Common myeloid progenitor, CD34-positive (primary cell): ENCODE data around the gene TMEM178A.

Experiments
- CTCF ChIA-PET: fragments of 350-600 bp; sonication (Branson Sonifier 250); formaldehyde crosslinking; loops from one replicate; lab custom pipeline; 2021; ENCODE audit warnings: antibody characterized with exemption; lab: Charles Lee
- POLR2A ChIA-PET: fragments of 350-600 bp; sonication (Branson Sonifier 250); formaldehyde crosslinking; loops from one replicate; lab custom pipeline; 2021; ENCODE audit warnings: antibody characterized with exemption; lab: Charles Lee
- DNase-seq, 3 donors: peaks; one replicate each; pipeline versions ENCODE4 v3.0.0 to v3.0.0-alpha.2; 2013
- H3K27ac ChIP-seq, 2 experiments: 1 replicate in 1 of 2; 2 replicates in 1 of 2; pipeline ENCODE4 v1.7.0; 2013; ENCODE audit warnings: inconsistent platforms in 2 of 2, low read length in 2 of 2, mild to moderate bottlenecking in 2 of 2, low read depth in 1 of 2, moderate library complexity in 1 of 2; ENCODE audit not compliant: severe bottlenecking in 2 of 2, insufficient read depth in 1 of 2, poor library complexity in 1 of 2
- H3K27me3 ChIP-seq, 5 experiments: replicated peaks in 2 of 5; 1 replicate in 3 of 5; 2 replicates in 2 of 5; pipeline versions ENCODE4 v1.6.1 to v1.7.0; 2013; ENCODE audit warnings: low read length in 4 of 5, mild to moderate bottlenecking in 2 of 5, moderate library complexity in 2 of 5, inconsistent platforms in 1 of 5; ENCODE audit not compliant: insufficient read depth in 5 of 5, control insufficient read depth in 4 of 5
- H3K36me3 ChIP-seq, 4 experiments: 1 replicate in 2 of 4; 2 replicates in 2 of 4; pipeline versions ENCODE4 v1.6.1 to v1.7.0; 2013; ENCODE audit warnings: low read length in 3 of 4, control low read depth in 1 of 4, mild to moderate bottlenecking in 1 of 4; ENCODE audit not compliant: control insufficient read depth in 4 of 4, insufficient read depth in 4 of 4
- H3K4me1 ChIP-seq, 4 experiments: 1 replicate in 3 of 4; 2 replicates in 1 of 4; pipeline versions ENCODE4 v1.6.1 to v1.7.1; 2013; ENCODE audit warnings: low read length in 3 of 4, mild to moderate bottlenecking in 3 of 4, control low read depth in 1 of 4, inconsistent platforms in 1 of 4, moderate library complexity in 1 of 4; ENCODE audit not compliant: control insufficient read depth in 4 of 4, insufficient read depth in 4 of 4; ENCODE audit errors: control extremely low read depth in 1 of 4
- H3K4me3 ChIP-seq, 7 experiments: 1 replicate in 4 of 7; 2 replicates in 3 of 7; pipeline versions ENCODE4 v1.5.1 to v1.7.0; 2013; ENCODE audit warnings: mild to moderate bottlenecking in 7 of 7, low read length in 6 of 7, moderate library complexity in 6 of 7, inconsistent platforms in 2 of 7, low read depth in 2 of 7, control low read depth in 1 of 7; ENCODE audit not compliant: insufficient read depth in 4 of 7, control insufficient read depth in 1 of 7; ENCODE audit errors: extremely low read depth in 1 of 7
- H3K9me3 ChIP-seq, 5 experiments: 1 replicate in 4 of 5; 2 replicates in 1 of 5; pipeline versions ENCODE4 v1.6.1 to v1.7.1; 2013; ENCODE audit warnings: low read length in 4 of 5, mild to moderate bottlenecking in 2 of 5, inconsistent platforms in 1 of 5, low read depth in 1 of 5, moderate library complexity in 1 of 5; ENCODE audit not compliant: control insufficient read depth in 4 of 5, insufficient read depth in 2 of 5; ENCODE audit errors: control extremely low read depth in 1 of 5
- WGBS: methylation state at CpG from one replicate; pipeline ENCODE4 v1.1.5; 2013; ENCODE audit not compliant: insufficient coverage; 5-methylcytosine and 5-hydroxymethylcytosine counted together

Gene TMEM178A

DNA sequence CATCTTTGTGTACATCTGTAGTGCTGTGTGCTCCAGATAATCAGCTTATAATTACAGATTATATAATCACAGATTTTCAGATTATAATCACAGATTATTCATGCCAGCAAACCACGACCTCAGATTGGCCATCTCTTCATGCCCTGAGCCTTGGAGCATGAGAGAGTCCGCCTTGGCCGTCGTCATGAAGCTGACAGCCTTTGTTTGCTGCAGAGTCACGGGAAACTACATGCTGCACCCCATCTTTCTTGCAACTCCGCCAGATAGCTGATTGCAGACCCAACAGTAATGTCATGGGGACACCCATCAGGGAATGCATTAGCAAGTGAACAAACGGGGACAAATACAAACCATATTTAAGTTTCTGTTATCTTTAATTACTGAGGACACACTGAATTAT, 7.3 kb downstream of the TMEM178A start:
- H3K27me3 ChIP-seq = peaks cover 0 to 15% (median 5%) of the 10 kb centered on the region in 5 experiments
- ChIA-PET POLR2A (no interaction called here), CTCF (interaction anchor here (1.1 kb wide), 1 partner anchor 14 kb away, joined by 3 read pairs; no protein-coding TSS in a partner anchor)
- H3K36me3 ChIP-seq = no peaks in the 10 kb centered on the region
- DNase-seq = no peak
- H3K4me3 ChIP-seq = no peak overlapping the region
- H3K9me3 ChIP-seq = peaks cover 0 to 2% (median 0%) of the 10 kb centered on the region in 5 experiments
- no peak overlapping the region for H3K27ac ChIP-seq
- no peaks in the 10 kb centered on the region for H3K4me1 ChIP-seq
- WGBS = 94% methylated on average over 6 of the region's 7 CpGs

DNA sequence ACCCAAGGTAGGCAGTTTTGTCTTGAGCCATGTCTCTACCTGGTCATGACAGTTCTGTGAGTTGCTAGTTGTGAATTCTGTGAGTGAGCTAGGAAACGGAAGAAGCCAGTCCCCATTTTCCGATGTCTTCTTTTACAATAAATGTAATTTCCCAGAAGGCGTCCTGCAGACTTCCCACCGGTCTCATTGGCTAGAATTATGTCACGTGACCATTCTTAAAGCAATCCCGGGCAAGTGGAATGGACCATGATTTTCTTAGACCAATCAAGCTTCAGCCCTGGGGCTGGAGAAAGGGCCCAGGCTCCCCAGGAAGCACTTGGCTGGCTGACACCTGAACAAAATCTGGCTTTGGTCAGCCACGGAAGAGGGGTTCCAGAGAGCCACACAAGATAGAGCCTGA, 10.6 kb downstream of the TMEM178A start:
- Histone ChIP-seq H3K4me3 (no peak overlapping the region), H3K4me1 (no peaks in the 10 kb centered on the region), H3K27ac (no peak overlapping the region), H3K27me3 (peaks cover 0 to 3% (median 0%) of the 10 kb centered on the region in 5 experiments), H3K9me3 (peaks cover 0 to 7% (median 2%) of the 10 kb centered on the region in 5 experiments), H3K36me3 (no peaks in the 10 kb centered on the region)
- DNase-seq = no peak
- 97% methylated on average over 6 of the region's 7 CpGs for WGBS
- POLR2A ChIA-PET = no interaction called here
- CTCF ChIA-PET = interaction anchor here (1.7 kb wide), 1 partner anchor 20 kb away, joined by 4 read pairs; no protein-coding TSS in a partner anchor

DNA sequence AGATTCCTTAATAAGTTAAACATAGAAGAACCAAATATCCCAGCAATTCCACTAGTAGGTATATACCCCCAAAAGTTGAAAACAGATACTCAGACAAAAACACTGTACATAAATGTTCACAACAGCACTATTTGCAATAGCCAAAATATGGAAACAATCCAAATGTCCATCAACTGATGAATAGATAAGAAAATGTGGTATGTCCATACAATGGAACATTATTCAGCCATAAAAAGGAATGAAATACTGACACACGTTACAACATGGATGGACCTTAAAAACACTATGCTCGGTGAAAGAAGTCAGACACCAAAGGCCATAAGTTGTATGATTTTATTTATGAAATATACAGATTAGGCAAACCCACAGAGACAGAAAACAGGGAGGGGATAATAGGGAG, 12.5 kb downstream of the TMEM178A start:
- DNase-seq = no peak
- no peaks in the 10 kb centered on the region for H3K27me3 ChIP-seq
- no peaks in the 10 kb centered on the region for H3K4me1 ChIP-seq
- no peaks in the 10 kb centered on the region for H3K36me3 ChIP-seq
- ChIA-PET CTCF (interaction anchor here (1.0 to 1.7 kb wide), 3 partner anchors 18 to 87 kb away, joined by 3 to 4 read pairs (median 3); no protein-coding TSS in a partner anchor), POLR2A (no interaction called here)
- no peak overlapping the region for H3K4me3 ChIP-seq
- peaks cover 0 to 7% (median 2%) of the 10 kb centered on the region in 5 experiments for H3K9me3 ChIP-seq
- 100% methylated on average over 2 of the region's 2 CpGs for WGBS
- no peak overlapping the region for H3K27ac ChIP-seq

DNA sequence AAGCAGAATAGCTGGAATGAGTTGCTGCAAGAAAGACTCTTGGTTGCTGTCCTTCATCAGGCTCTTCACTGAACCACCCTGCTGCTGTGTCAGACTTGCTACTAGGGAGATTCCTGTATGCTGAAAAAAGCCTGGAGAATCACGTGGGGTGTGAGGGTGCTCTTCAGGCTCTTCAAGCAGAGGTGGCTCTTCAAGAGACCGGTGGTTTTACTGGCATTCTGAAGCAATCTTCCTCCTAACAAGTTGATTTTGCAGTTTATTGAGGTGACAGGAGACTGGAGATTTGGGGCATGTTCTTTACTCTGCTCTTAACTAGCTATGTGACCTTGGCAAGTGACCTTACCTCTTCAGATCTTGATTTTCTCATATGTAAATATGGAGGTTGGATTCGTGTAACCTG, 14.1 kb downstream of the TMEM178A start:
- Histone ChIP-seq H3K36me3 (no peaks in the 10 kb centered on the region), H3K9me3 (peaks cover 0 to 7% (median 2%) of the 10 kb centered on the region in 5 experiments), H3K27ac (no peak overlapping the region), H3K4me1 (peaks cover 0 to 2% (median under 1%) of the 10 kb centered on the region in 4 experiments), H3K4me3 (no peak overlapping the region), H3K27me3 (no peaks in the 10 kb centered on the region)
- ChIA-PET POLR2A (no interaction called here), CTCF (interaction anchor here (0.6 kb wide), 1 partner anchor 155 kb away, joined by 4 read pairs; no protein-coding TSS in a partner anchor)
- 94% methylated on average over 2 of the region's 3 CpGs for WGBS
- DNase-seq = no peak

DNA sequence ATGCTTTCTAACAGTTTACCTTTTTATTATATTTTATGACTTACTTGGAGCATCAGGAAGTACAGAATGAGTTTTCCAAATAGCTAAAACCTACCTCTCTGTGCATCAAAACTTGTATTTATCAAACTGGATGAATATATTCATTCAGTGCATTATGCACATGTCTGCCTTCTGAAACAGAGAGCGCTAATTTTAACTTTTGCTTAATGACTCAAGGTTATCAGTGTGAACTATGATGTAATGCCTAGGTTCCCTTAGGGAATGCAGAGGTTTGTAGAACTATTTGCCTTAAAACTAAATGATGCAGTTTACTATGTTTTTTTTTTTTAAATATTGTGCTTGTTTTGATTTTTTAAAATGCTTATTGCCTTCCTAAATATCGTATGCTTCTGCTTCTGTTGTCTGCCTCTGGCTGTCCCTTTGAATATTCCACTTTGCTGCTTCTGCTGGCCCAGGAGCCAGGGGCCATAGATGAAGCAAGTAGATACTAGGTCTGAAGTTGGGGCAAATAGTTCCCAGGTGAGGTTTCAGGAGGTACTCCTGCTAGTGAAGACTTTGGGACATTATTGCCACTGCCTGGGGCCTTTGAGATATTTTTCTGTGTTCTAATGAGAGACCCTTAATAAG, 16.5 kb downstream of the TMEM178A start:
- Histone ChIP-seq H3K4me3 (no peak overlapping the region), H3K4me1 (peaks cover 0 to 9% (median 6%) of the 10 kb centered on the region in 4 experiments), H3K36me3 (no peaks in the 10 kb centered on the region), H3K9me3 (peaks cover 0 to 7% (median 2%) of the 10 kb centered on the region in 5 experiments), H3K27me3 (no peaks in the 10 kb centered on the region), H3K27ac (no peak overlapping the region)
- CTCF ChIA-PET = no interaction called here
- 100% methylated on average over 2 of the region's 2 CpGs for WGBS
- DNase-seq = no peak
- POLR2A ChIA-PET = no interaction called here

DNA sequence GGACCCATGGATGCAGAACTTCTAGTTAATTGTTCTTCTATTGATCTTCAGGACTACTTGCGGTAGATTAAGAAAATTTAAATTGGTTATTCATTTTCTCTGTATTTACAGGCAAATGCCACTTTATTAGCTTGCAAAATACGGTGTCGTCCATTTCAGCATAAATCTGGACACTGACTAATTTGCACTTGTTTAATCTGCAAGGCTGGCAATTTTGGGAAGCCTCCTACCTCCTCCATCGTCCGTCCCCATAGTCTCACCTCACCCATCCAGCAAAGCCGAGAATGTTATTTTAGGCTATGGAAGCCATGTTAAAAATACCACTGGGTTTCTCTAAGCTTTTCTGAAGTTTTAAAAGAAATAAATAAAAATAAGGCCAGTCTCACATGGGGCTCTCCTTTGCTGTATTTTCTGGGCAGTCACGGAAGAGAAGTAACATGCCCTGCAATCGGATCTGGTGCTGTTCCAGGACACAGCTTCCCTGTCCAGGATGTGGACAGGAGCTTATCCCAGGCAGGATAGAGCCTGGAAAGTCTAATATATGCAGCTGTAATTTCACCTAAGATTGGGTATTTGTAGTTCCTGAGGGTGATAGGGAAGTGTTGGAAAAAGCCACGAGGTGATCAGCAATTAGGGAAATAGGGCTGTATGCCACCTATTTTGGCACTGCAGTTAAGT, 17.4 kb downstream of the TMEM178A start:
- DNase-seq = no peak
- Histone ChIP-seq H3K4me1 (peaks cover 0 to 9% (median 6%) of the 10 kb centered on the region in 4 experiments), H3K27ac (no peak overlapping the region), H3K27me3 (no peaks in the 10 kb centered on the region), H3K36me3 (no peaks in the 10 kb centered on the region), H3K4me3 (no peak overlapping the region), H3K9me3 (peaks cover 0 to 3% (median 1%) of the 10 kb centered on the region in 5 experiments)
- ChIA-PET POLR2A (no interaction called here), CTCF (no interaction called here)
- 90% methylated on average over 8 of the region's 9 CpGs for WGBS

DNA sequence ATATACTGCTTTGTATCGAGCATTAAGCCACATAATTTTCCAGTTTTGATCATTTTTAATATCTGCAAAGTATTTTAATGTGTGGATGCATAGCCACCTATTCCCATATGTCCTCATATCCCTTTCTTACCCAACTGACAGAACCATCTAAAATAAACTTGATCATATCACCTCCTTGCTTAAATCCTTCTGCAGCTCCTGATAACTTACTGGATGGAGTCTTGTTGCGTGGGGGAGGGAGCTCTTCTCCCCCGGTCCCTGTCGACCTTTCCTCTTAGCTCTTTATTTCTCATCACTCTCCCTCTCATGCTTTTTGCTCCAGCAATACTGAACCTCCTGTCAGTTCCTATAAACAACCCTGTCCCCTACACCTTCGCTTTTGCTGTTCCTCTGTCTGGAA, 18.7 kb downstream of the TMEM178A start:
- H3K36me3 ChIP-seq = no peaks in the 10 kb centered on the region
- H3K9me3 ChIP-seq = no peaks in the 10 kb centered on the region
- H3K4me1 ChIP-seq = peaks cover 0 to 9% (median 6%) of the 10 kb centered on the region in 4 experiments
- no peak for DNase-seq
- ChIA-PET POLR2A (no interaction called here), CTCF (interaction anchor here (2.5 kb wide), 1 partner anchor 13 kb away, joined by 10 read pairs; no protein-coding TSS in a partner anchor)
- H3K4me3 ChIP-seq = no peak overlapping the region
- no peaks in the 10 kb centered on the region for H3K27me3 ChIP-seq
- H3K27ac ChIP-seq = no peak overlapping the region
- 88% methylated on average over 1 of the region's 5 CpGs for WGBS
